GM23338 (cell line): Measurements from ENCODE around the gene PPP1R9A.

Experiments used
- CREB1 ChIP-seq: fragments of 250-450 bp; sonication (Bioruptor Pico); IDR thresholded peaks from 2 replicates; pipeline ENCODE4 v1.5.0; 2020; ENCODE audit warnings: low read depth, mild to moderate bottlenecking, moderate library complexity
- CTCF ChIP-seq, 2 experiments: fragments of 200-600 bp in 1 of 2; sonication (generic) in 1 of 2; conservative IDR thresholded peaks; 2 replicates each; pipeline versions ENCODE4 v1.5.1 to v1.6.1; 2016 to 2017; ENCODE audit warnings: antibody characterized with exemption in 2 of 2, low read depth in 2 of 2, mild to moderate bottlenecking in 2 of 2, moderate library complexity in 1 of 2
- ETS1 ChIP-seq: IDR thresholded peaks from 2 replicates; pipeline ENCODE4 v1.6.1; 2016; ENCODE audit warnings: antibody characterized with exemption
- EZH2 ChIP-seq: fragments of 200-600 bp; sonication (generic); IDR thresholded peaks from one replicate; pipeline ENCODE4 v1.8.0; 2017; ENCODE audit warnings: antibody characterized with exemption, mild to moderate bottlenecking, low read depth; ENCODE audit not compliant: unreplicated experiment
- EZH2phosphoT487 ChIP-seq: fragments of 200-600 bp; sonication (generic); IDR thresholded peaks from one replicate; pipeline ENCODE4 v1.8.1; 2018; ENCODE audit warnings: antibody characterized with exemption; ENCODE audit not compliant: unreplicated experiment
- JUNB ChIP-seq: IDR thresholded peaks from one replicate; pipeline ENCODE4 v1.6.1; 2016; ENCODE audit warnings: antibody characterized with exemption; ENCODE audit not compliant: unreplicated experiment
- POLR2AphosphoS5 ChIP-seq: IDR thresholded peaks from 2 replicates; pipeline ENCODE4 v1.6.1; 2016; ENCODE audit warnings: antibody characterized with exemption, low read depth
- REST ChIP-seq: IDR thresholded peaks from one replicate; pipeline ENCODE4 v1.6.1; 2018; ENCODE audit warnings: antibody characterized with exemption; ENCODE audit not compliant: unreplicated experiment
- STAT1 ChIP-seq: IDR thresholded peaks from one replicate; pipeline ENCODE4 v1.6.1; 2016; ENCODE audit warnings: antibody characterized with exemption; ENCODE audit not compliant: unreplicated experiment
- ZNF114 ChIP-seq: fragments of 250-450 bp; sonication (Bioruptor Pico); IDR thresholded peaks from 2 replicates; pipeline ENCODE4 v1.5.0; 2020; ENCODE audit warnings: mild to moderate bottlenecking, moderate library complexity
- ZNF462 ChIP-seq: fragments of 250-450 bp; sonication (Bioruptor Pico); IDR thresholded peaks from 2 replicates; pipeline ENCODE4 v1.5.0; 2020; ENCODE audit warnings: mild to moderate bottlenecking, moderate library complexity

- no peak for TF ChIP-seq POLR2AphosphoS5
- TF ChIP-seq CTCF (conservative IDR thresholded peaks at IDR 0.05; ENCODE audit: low read depth in 2 of 2): peak in 1 of 2 experiments; percentile 22; a peak in 2 of 4 replicates
- no peak for TF ChIP-seq ETS1
- TF ChIP-seq EZH2phosphoT487: no peak
- TF ChIP-seq ZNF462: no peak
- no peak for TF ChIP-seq REST
- no peak for TF ChIP-seq EZH2
- TF ChIP-seq JUNB: no peak
- TF ChIP-seq CREB1: no peak
- TF ChIP-seq STAT1: no peak
- no peak for TF ChIP-seq ZNF114 (CRISPR knock-in tag)
These were observed 62.2 kb downstream of the PPP1R9A start for GRCh38 chr7:94969434-94970084.
